Osteoblast (primary cell): ENCODE data around the gene PGRMC2. TPM values are rescaled to one million over a fixed set of nuclear protein-coding genes. Genes with fewer than 3 reads are reported as not detected.

Experiments
- DNase-seq: peaks from one replicate; pipeline ENCODE4 v3.0.0; 2011; ENCODE audit warnings: low spot score, mixed read lengths; ENCODE audit not compliant: insufficient read length; ENCODE audit errors: missing footprints
- H2AFZ ChIP-seq: 2 replicates; pipeline ENCODE4 v1.6.0; 2011; ENCODE audit warnings: mild to moderate bottlenecking, low read length
- H3K27ac ChIP-seq: 2 replicates; pipeline ENCODE4 v1.5.1; 2011; ENCODE audit warnings: mild to moderate bottlenecking, low read depth, low read length, moderate library complexity
- H3K27me3 ChIP-seq: 2 replicates; pipeline ENCODE4 v1.6.0; 2012; ENCODE audit warnings: mild to moderate bottlenecking, control low read depth, inconsistent platforms, low read length, moderate library complexity; ENCODE audit not compliant: insufficient read depth
- H3K36me3 ChIP-seq: 2 replicates; pipeline ENCODE4 v1.5.1; 2011; ENCODE audit warnings: mild to moderate bottlenecking, low read length, control low read depth, moderate library complexity; ENCODE audit not compliant: insufficient read depth
- H3K4me1 ChIP-seq: 2 replicates; pipeline ENCODE4 v1.5.1; 2011; ENCODE audit warnings: mild to moderate bottlenecking, low read length, control low read depth, moderate library complexity; ENCODE audit not compliant: insufficient read depth
- H3K4me2 ChIP-seq: 2 replicates; pipeline ENCODE4 v1.6.0; 2011; ENCODE audit warnings: mild to moderate bottlenecking, low read length; ENCODE audit not compliant: insufficient read depth
- H3K4me3 ChIP-seq: fragments of 200-600 bp; sonication (generic); 3 replicates; pipeline ENCODE4 v1.5.1; 2012; ENCODE audit warnings: mild to moderate bottlenecking, low read length, inconsistent platforms; ENCODE audit not compliant: insufficient read depth
- H3K79me2 ChIP-seq: 2 replicates; pipeline ENCODE4 v1.6.0; 2012; ENCODE audit warnings: mild to moderate bottlenecking, low read length, control low read depth, inconsistent platforms; ENCODE audit not compliant: insufficient read depth
- H3K9me3 ChIP-seq: 2 replicates; pipeline ENCODE4 v1.5.1; 2011; ENCODE audit warnings: low read depth, low read length, control low read depth
- H4K20me1 ChIP-seq: 2 replicates; pipeline ENCODE4 v1.6.0; 2012; ENCODE audit warnings: mild to moderate bottlenecking, low read length, control low read depth; ENCODE audit not compliant: insufficient read depth
- CTCF ChIP-seq: IDR thresholded peaks from 2 replicates; pipeline ENCODE4 v1.5.1; 2011; ENCODE audit warnings: mild to moderate bottlenecking, low read depth, low read length, moderate library complexity; ENCODE audit errors: extremely low read depth
- total RNA-seq: library from RNA; depleted of rRNA; stranded (reverse); fragments of >200 nt; gene quantifications from 2 replicates; pipeline ENCODE4 v1.2.3, GENCODE V29; 2012

The PGRMC2 gene
- total RNA-seq, 1 donor = 38.4 TPM

GRCh38 chr4:128221586-128221985 lies 66.0 kb downstream of the PGRMC2 start:
- H2AFZ ChIP-seq = no peak overlapping the region
- H3K4me1 ChIP-seq = peaks cover 28% of the 10 kb centered on the region
- no peak overlapping the region for H3K4me3 ChIP-seq
- H3K9me3 ChIP-seq = no peaks in the 10 kb centered on the region
- H3K36me3 ChIP-seq = peaks cover 5% of the 10 kb centered on the region
- H3K79me2 ChIP-seq = no peaks in the 10 kb centered on the region
- H3K27ac ChIP-seq = no peak overlapping the region
- no peak for TF ChIP-seq CTCF
- H3K4me2 ChIP-seq = no peak overlapping the region
- no peaks in the 10 kb centered on the region for H4K20me1 ChIP-seq
- H3K27me3 ChIP-seq = no peaks in the 10 kb centered on the region
- no peak for DNase-seq

- no peaks in the 10 kb centered on the region for H3K9me3 ChIP-seq
- H3K4me3 ChIP-seq = peak overlapping the region; percentile 6
- H2AFZ ChIP-seq = peak overlapping the region; percentile 28
- H3K4me1 ChIP-seq = peaks cover 28% of the 10 kb centered on the region
- DNase-seq = peak; percentile 81
- no peaks in the 10 kb centered on the region for H3K27me3 ChIP-seq
- peak; percentile 42 for TF ChIP-seq CTCF
- H3K36me3 ChIP-seq = peaks cover 5% of the 10 kb centered on the region
- H3K79me2 ChIP-seq = no peaks in the 10 kb centered on the region
- H3K27ac ChIP-seq = peak overlapping the region; percentile 62
- peak overlapping the region; percentile 55 for H3K4me2 ChIP-seq
- no peaks in the 10 kb centered on the region for H4K20me1 ChIP-seq
Observed at GRCh38 chr4:128220286-128221235, 67.1 kb downstream of the PGRMC2 start.

Other genes with a start within 250 kb of the PGRMC2 start
- gene LARP1B, start 226.5 kb downstream of the PGRMC2 start, total RNA-seq = 25.9 and 27.9 TPM in 2 replicates